GM18520 (cell line): ENCODE data around the gene CSNK2A1.
"Not testable (repeated sequence)": the region's sequence is repeated elsewhere in the genome, so short reads cannot be mapped to it uniquely, and the experiment has no call there.

Experiments
- ATAC-seq: cut with Tn5 transposase; IDR thresholded peaks from one replicate; pipeline ENCODE4 v1.9.1; 2021; ENCODE audit not compliant: unreplicated experiment

The CSNK2A1 gene

DNA sequence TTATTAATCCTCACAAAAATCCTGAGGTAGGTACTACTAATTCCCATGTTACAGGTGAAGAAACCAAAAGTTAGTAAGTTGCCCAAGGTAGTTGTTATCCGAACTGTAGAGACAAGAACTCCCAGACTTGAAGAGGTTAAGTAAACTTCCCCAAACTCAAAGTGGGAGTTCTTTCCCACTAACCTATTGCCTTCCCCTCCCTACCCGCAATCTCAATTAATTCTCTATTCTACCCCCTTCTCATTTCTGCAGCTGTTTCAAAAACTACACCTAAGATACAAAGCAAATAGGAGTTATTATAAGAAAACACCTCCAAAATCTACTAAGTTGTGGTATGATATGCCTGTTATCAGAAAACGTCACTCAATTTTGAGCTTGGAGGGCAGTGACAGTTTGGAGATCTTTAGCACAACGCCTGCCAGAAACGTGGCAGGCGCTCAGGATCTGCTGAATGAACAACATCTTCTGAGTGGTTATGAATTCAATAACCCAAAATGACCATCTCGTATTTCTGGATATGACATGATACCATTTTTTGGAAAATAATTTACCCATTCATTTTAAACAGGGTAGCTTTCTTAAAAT is 7.1 kb downstream of the CSNK2A1 start:
- ATAC-seq: no peak

DNA sequence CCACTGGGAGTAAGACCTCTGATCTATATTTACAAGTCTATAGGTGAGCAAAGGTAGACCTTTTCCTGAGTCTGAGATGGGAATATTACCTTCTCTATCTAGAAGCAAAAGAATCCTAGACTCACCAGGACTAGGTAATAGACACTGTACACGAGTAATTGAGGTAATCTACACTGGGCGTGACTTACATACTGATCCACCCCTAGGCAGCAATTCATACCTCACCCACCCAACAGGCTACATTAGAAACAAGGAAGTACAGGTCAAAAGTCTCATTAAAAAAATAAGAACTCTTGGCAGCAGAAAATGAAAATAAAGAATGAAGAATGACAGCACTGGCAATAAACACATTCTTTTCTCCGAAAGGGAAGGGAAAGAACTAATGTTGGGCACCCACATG is 7.6 kb downstream of the CSNK2A1 start:
- ATAC-seq: no peak

DNA sequence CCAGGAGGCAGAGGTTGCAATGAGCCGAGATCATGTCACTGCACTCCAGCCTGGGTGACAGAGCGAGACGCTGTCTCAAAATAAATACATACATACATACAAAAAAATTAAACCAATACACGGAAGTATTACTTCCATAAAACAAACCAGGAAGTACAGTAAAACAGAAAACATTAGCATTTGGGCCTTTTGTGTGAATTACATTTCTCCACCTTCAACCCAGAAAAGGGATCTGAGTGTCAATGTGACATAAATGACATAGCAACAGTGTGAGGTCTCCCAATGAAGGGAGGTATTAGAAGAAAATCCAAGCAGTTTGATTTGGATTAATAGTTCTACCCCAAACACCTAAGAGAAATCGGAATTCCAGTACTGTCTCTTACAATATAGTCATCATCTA is 10.1 kb downstream of the CSNK2A1 start:
- no peak for ATAC-seq

DNA sequence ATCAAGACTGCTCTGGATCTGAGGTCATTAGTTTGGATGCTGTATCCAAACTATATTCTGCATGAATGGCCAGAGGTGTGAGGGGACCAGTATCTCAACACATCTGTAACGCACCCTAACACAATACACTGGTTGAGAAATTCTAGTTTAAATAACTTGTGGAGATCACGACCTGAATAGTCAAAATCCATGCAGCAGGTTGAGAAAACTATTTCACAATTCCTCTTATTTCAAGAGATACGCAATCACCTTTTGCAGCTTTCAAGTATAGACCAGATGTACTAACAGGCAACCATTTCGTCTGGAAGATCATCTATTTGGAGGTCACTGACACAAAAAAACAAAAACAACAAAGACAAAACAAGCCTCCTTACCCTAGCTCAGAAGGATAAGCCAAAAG is 11.1 kb downstream of the CSNK2A1 start:
- ATAC-seq: no peak

DNA sequence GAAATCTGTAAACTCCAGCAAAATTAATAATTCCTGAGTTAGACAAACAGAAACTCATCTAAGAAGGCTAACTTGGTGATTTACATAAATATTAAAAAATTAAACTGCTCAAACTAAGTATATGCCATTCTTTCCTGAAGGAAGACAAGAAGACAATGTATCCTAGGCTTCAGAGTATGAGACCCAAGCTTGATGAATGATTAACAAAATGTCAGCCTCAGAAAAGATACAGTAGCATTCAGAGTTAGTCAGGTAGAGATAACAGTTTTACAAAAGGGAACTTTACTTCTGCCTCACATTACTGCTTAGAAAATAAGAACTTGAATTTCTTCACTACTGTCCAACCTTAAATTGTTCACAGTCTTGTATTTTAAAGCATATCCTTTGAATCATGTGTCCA is 12.0 kb downstream of the CSNK2A1 start:
- no peak for ATAC-seq

DNA sequence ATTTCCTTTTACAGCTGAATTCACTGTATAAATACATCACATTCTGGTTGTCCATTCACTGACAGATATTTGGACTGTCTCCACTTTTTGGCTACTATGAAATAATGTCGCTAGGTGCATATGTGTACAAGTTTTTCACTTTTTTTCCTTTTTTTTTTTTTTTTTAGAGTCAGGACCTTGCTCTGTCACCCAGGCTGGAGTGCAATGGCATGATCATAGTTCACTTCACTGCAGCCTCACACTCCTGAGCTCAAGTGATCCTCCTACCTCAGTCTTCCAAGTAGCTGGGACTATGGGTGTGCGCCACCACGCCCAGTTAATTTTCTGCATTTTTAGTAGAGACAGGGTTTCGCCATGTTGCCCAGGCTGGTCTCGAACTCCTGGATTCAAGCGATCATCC is 13.3 kb downstream of the CSNK2A1 start:
- no peak for ATAC-seq

DNA sequence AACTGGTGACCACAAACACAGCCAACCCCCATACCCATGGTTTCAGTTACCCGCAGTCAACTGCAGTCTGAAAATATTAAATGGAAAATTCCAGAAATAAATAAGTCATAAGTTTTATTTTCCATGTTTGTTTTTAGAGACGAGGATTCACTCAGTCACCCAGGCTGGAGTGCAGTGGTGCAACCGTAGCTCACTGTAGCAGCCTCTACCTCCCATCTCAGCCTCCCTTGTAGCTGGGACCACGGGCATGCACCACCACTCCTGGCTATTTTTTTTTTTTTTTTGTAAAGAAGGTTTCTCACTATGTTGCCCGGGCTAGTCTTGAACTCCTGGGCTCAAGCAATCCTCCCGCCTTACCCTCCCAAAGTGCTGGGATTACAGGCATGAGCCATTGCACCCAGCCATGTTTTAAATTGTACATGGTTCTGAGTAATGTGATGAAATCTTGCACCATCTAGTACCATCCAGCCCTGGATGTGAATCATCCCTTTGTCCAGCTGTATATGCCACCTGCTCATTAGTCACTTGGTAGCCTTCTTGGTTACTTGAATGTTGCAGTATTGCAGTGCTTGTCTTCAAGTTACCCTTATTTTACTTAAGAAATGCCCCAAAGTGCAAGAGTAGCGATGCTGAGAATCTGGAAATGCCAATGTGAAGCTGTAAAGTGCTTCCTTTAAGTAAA is 14.5 kb downstream of the CSNK2A1 start:
- ATAC-seq: no peak

DNA sequence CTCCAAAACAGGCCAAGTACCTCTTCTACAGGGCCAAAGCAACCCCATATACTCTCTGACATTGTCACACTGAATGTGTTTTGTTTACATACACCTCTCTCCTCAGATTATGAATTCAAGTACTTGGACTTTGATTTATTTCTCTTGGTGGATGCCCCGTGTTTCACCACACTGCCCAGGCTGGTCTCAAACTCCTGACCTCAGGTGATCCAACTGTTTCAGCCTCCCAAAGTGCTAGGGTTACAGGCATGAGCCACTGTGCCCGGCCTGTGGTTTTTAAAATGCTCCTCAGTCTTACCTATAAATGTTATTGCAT is 16.1 kb downstream of the CSNK2A1 start:
- no peak for ATAC-seq

DNA sequence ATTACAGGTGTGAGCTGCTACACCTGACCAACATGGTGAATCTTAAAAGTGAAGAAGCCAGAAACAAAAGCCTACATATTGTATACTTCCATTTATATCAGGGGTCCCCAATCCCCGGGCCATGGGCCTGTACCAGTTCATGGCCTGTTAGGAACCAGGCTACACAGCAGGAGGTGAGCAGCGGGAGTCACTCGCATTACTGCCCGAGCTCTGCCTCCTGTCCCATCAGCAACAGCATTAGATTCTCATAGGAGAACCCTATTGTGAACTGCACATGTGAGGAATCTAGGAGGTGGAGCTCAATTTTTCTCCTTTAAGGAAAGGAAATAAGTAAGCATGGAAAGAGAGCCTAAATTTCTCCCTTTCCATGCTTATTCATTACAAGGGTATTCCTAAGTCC is 21.7 kb downstream of the CSNK2A1 start:
- ATAC-seq: no peak

DNA sequence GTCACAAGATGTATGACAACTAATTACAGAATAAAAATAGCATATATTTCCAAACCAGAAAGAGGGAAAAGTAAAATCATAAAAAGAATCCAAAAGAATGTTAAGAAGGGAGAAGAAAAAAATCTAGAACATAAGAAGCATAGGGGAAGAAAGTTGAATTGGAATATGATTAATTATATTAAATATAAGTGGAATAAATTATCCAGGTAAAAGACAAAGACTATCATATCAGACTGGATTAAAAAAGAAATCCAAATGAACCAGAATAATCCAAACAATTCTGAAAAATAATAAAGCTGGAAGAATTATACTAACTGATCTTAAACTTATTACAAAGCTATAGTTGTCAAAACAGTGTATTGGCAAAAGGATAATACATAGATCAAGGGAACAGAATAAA is 23.6 kb downstream of the CSNK2A1 start:
- no peak for ATAC-seq

DNA sequence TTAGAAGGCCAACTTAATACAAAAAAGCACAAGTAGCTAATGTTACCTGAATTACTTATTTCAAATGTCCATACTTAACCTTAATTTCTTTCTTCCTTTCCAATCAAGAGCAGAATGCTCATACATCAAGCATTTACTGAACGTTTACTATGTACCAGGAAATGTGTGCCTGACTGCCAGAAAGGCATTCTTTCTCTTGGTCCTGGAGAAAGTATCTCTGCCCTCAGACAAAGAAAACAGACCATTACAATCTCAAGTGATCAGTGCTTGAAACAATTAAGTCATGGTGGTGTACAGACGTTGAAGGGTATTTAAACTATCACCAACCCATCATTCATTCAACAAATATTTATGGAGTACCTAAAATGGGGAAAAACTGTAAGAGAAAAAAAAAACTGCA is 26.4 kb downstream of the CSNK2A1 start:
- no peak for ATAC-seq

DNA sequence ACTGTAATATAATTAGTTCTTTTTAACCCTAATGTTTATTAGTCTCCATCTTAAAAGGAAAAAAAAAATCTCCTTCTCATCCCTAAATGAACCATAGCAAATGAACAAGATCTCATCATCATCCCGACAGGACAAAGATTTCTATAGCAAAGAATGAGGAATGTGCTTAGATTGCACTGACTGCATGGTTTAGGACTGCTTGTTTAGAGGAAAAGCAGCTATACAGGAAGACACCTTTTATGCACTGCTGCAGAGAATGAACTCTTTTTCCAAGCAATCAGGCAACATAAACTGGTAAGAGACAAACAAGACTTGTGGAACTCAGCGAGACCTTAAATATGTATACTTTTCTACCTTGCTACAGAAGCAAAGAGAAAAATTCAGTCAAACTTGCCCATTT is 26.8 kb downstream of the CSNK2A1 start:
- ATAC-seq: no peak

DNA sequence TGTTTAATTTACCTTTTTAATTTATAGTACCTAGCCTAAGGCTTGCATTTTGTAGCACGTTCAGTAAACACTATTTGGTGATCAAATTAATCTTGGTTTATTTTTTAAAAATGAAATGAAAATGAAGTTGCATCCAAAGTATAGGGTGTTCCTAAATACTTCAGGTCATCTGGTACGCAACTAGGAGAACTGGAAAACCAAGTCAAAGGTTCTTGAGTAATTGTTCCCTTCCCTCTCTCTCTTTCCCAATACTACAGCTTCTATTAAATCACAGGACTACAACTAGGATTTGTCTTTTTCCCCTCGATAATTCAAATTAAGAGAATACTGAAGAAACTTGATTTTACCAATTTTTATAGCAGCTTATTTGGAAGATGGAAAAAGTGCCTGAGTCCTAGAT is 27.9 kb downstream of the CSNK2A1 start:
- no peak for ATAC-seq

DNA sequence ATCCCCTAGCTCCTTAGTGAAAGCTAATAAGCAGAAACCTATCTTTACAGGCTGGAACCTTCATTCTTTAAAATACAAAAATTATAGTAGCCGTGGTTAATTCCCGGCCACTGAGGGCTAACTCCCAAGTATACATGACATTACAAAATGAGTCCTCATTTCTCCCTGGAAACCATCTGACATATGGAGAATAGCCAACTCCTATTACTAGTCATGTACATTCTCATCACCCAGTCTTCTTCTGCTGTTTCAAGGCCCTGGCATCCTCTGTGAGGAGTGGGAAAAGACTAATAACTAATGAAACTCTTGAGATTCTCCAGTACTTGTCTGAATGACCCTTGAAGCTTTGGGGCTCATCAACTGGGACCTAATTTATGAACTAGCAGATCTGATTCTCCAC is 30.2 kb downstream of the CSNK2A1 start:
- ATAC-seq: no peak

DNA sequence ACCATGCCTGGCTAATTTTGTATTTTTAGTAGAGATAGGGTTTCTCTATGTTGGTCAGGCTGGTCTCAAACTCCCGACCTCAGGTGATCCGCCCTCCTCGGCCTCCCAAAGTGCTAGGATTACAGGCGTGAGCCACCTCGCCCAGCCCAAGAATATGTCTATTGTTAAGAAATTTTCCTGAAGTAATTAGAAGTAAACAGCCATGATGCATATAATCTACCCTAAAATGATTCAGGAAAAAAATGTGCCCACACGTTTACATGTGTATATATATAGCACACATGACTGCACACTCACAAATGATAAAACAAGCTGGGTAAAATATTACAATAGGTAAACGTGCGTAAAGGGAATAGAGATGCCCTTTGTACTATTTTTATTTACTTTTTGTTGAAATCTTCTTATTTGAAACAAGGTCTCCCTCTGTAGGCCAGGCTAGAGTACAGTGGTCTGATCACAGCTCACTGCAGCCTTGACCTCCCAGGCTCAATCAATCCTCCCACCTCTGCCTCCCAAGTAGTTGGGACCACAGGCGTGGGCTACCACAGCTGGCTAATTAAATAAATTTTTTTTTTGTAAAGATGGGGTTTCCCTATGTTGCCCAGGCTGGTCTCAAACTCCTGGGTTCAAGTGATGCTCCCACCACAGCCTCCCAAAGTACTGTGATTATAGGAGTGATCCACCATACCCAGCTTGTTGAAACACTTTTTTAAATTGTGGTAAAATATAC is 33.1 kb downstream of the CSNK2A1 start:
- not testable (repeated sequence) for ATAC-seq

DNA sequence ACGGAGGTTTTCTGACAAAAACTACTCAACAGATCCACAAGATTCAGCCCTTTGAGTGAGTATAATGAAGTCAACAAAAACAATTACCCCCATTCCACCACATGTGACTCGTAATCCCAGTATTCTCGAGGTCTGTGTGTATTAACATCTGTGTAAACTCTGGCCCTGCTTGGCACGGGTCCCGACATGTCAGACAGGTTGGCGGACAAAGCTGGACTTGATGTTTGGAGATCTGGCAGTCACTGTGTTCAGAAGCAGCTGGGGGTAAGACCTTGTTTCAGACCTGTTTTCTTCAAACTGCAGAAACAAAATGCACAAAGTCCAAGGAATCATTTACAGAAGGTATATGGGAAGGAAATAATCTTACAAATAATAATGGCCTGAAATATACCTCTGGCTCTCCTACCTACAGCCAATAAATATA is 35.2 kb downstream of the CSNK2A1 start:
- ATAC-seq: not testable (repeated sequence)

DNA sequence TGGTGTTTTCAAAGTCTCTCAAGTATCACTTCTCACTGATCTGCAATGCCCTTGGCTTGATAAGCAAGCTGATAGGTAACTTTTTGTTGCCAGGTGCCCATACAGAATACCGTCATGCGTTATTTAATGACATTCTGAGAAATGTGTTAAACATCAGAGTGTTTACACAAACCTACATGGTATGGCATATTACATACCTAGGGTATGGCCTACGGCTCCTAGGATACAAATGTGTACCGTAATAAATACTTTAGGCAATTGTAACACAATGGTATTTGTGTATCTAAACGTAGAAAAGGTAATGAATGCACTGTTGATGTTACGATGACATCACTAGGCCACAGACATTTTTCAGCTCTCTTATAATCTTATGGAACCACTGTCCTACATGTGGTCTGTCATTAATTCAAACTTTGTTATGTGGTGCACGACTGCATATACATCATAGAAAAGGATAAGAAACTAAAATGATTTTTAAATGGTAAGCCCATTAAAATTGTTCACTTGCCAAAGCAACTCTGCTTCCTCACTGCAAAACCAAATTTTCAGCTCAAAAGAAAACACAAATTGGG is 35.7 kb downstream of the CSNK2A1 start:
- no peak for ATAC-seq

DNA sequence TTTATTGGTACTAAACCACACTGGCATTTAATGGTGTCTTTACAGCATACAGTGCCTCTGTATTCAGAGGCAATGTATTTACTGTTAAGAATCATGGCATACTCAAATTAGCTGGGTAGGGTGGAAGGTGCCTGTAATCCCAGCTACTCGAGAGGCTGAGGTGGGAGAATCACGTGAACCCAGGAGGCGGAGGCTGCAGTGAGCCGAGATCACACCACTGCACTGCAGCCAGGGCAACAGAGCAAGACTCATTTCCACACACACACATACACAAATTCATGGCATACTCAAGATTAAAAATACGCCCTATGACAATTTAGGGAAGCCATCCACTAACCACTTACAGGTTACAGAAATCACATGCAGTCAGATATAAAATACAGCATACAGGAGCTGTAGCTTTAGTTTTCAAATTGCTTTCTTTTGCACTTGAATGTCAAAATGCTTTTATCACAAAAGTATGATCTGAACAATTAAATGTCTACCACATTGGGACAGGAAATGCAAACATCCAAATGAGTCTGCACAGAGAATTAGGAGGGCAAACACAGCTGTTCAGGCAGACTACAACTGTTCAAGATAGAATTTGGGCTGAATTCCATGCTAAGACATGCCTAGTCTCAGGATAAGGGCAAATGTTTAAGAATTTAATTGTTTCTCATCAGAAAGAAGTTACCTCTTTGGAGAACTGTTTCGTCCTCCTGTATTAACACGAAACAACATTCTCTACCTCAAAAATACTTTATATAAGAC is 36.4 kb downstream of the CSNK2A1 start:
- no peak for ATAC-seq

DNA sequence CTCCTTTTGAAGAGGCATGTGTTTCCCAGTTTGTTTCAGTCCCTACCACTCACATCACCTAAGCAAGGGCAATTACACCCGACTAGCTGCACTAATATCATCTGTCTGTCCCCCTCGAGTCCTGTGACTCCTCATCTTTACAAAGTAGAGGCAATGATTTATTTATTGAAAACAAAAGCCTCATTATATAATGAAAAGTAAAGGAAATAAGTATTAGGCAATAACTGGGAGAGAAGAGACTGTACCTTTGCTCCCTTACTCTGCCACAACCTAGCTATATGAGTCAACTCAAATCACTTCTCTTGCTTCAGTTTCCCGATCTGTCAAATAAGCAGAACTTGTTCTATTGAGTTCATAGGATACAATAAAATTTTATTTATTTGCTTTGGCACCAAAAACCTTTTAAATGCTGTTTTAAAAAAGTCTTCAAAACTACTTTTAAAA is 38.9 kb downstream of the CSNK2A1 start:
- ATAC-seq: no peak

DNA sequence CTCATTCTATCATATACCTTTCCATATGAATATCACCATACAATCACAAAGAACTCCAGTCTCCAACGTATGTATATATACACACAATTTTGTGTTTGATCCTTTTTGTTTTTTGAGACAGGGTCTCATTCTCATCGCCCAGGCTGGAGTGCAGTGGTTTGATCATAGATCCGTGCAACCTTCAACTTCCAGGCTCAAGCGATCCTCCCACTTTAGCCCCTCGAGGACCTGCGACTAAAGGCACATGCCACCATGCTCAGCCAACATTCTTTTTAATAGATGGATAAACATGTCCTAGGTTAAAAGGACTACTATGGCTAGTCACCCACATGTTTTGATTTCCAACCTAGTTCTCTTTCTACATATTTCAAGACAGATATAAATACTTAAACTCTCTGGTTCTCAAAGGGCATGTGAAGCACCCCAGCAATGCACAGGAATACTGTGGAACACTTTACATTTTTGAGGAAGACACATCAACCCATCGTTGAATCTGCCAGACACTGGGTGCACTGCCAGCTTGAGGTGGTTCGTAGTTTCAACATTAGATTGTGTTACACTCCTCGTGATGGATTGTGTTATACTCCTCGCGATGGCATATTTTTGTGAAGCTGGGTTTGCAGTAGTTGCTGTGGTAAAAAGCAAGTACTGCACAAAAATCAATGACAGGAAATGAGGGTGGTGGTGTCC is 40.4 kb downstream of the CSNK2A1 start:
- ATAC-seq: no peak

DNA sequence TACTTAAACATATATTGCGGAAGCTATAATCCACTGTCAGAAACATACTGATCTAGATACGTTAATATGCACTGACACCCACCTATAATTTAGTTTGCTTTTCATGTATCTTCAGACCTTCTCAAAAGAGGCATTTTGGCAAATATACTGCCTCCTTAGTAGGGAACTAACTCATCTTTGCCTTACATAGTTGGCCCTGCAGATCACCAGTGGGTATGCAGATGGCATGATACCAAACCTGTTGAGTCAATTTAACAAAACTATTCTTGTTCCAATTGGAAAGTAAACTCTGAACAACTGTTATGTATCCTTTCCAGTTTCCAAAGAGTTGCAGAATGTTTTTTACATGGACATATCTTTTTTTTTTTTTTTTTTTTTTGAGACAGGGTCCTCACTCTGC is 45.6 kb downstream of the CSNK2A1 start:
- ATAC-seq: no peak
